ENCODE measurements around the gene IQGAP1. TPM values are rescaled to one million over a fixed set of nuclear protein-coding genes. Genes with fewer than 3 reads are reported as not detected.

IQGAP1 gene
- total and polyA plus RNA-seq, 9 of the 15 experiments (the other 6 are each of a cell fraction or from before 2014, with no cell fraction given) = 37.6 to 143 (median 77.7) TPM

- 78% methylated on average over 3 of the region's 3 CpGs for WGBS (ENCODE audit: insufficient coverage, low coverage, missing lambda C conversion rate)
- Histone ChIP-seq H2AFZ (ENCODE audit: low read depth, low read length) (no peak overlapping the region), H3K4me2 (ENCODE audit: insufficient read depth, low read length) (no peak overlapping the region), H3K4me1 (replicated peaks in 1 of 2; ENCODE audit: control insufficient read depth in 2 of 2, insufficient read depth in 2 of 2, low read length in 2 of 2) (peaks cover 0 to 8% of the 10 kb centered on the region in 2 experiments; a peak in 3 of 5 replicates), H3K36me3 (ENCODE audit: control insufficient read depth, insufficient read depth, low read length) (no peaks in the 10 kb centered on the region), H4K20me1 (replicated peaks; ENCODE audit: control insufficient read depth, insufficient read depth, low read length) (no peaks in the 10 kb centered on the region), H3K27me3 (ENCODE audit: control insufficient read depth in 2 of 2, insufficient read depth in 2 of 2, low read length in 2 of 2) (no peaks in the 10 kb centered on the region), H3K4me3 (no peak overlapping the region), H3K9ac (ENCODE audit: insufficient read depth in 1 of 2, low read depth in 2 of 2, low read length in 2 of 2) (no peak overlapping the region), H3K79me2 (ENCODE audit: control insufficient read depth, insufficient read depth, low read length) (peaks cover 28% of the 10 kb centered on the region), H3K9me3 (replicated peaks; ENCODE audit: control insufficient read depth, insufficient read depth, low read depth, low read length) (no peaks in the 10 kb centered on the region), H3K9me1 (ENCODE audit: control insufficient read depth, insufficient read depth, low read length) (no peaks in the 10 kb centered on the region), H3K27ac (ENCODE audit: extremely low read depth, low read depth, low read length) (no peak overlapping the region)
- in situ Hi-C loops (cut with MboI) (no loop called here), intact Hi-C loops (cut with micrococcal nuclease) (no loop called here)
- ChIA-PET POLR2A (interaction anchor here (0.6 to 2.0 kb wide), 2 partner anchors 19 to 115 kb away, joined by 3 to 6 read pairs; no protein-coding TSS in a partner anchor), CTCF (ENCODE audit: low intra/inter-chr PET ratio) (no interaction called here)
- no peak for DNase-seq (ENCODE audit: extremely low read depth in 1 of 4, low spot score in 3 of 4)
- peak; percentile 44; the same call in 1 of the 2 replicates for TF ChIP-seq ATF3 (IDR thresholded peaks at IDR 0.05)
- no peak for TF ChIP-seq ATF3 (CRISPR knock-in tag; conservative IDR thresholded peaks at IDR 0.05)
- TF ChIP-seq RBM25 (IDR thresholded peaks at IDR 0.05; ENCODE audit: low read depth, low read length, severe bottlenecking) = no peak
- peak; percentile 21; the same call in 1 of the 2 replicates for TF ChIP-seq CEBPB (tag; IDR thresholded peaks at IDR 0.05)
- no peak for TF ChIP-seq CEBPG (CRISPR knock-in tag; IDR thresholded peaks at IDR 0.05)
- peak in 1 of 2 experiments; percentile 18; a peak in 1 of 4 replicates for TF ChIP-seq CEBPG (tag; conservative IDR thresholded peaks at IDR 0.05 in 1 of 2, IDR thresholded peaks at IDR 0.05 in 1 of 2)
- BruUV-seq (replicated peaks) = no TSS peak
- ATAC-seq = no peak
- FAIRE-seq = no peak
These were observed 33.5 kb downstream of the IQGAP1 start for GRCh38 chr15:90421527-90421926.
